HL-60 (cell line): Measurements from ENCODE around the gene KLF1.

Source experiments
- DNase-seq, 2 experiments: peaks; one replicate each; pipeline ENCODE4 v3.0.0-alpha.2; 2010 to 2020; ENCODE audit warnings: low read depth in 1 of 2, low spot score in 1 of 2
- H3K27ac ChIP-seq: fragments of 250-450 bp; sonication (Bioruptor Pico); replicated peaks from 2 replicates; pipeline ENCODE4 v1.5.1; 2020; ENCODE audit warnings: mild to moderate bottlenecking, moderate library complexity
- H3K27me3 ChIP-seq: fragments of 250-450 bp; sonication (Bioruptor Pico); 2 replicates; pipeline ENCODE4 v1.5.1; 2021; ENCODE audit warnings: mild to moderate bottlenecking, moderate library complexity; ENCODE audit not compliant: insufficient read depth, poor library complexity, severe bottlenecking
- H3K4me3 ChIP-seq: replicated peaks from 2 replicates; pipeline ENCODE4 v1.5.1; 2011; ENCODE audit warnings: mild to moderate bottlenecking, control low read depth, low read length; ENCODE audit not compliant: insufficient read depth
- GABPA ChIP-seq: IDR thresholded peaks from 2 replicates; pipeline ENCODE4 v1.6.1; 2012; ENCODE audit warnings: low read depth
- POLR2AphosphoS5 ChIP-seq: IDR thresholded peaks from 2 replicates; pipeline ENCODE4 v1.6.1; 2012; ENCODE audit warnings: low read depth
- SPI1 ChIP-seq: IDR thresholded peaks from 2 replicates; pipeline ENCODE4 v1.6.1; 2012; ENCODE audit warnings: low read depth, mild to moderate bottlenecking, borderline replicate concordance
- TF ChIP-seq, protein P1 (sequence below): IDR thresholded peaks from one replicate; pipeline ENCODE4 v1.5.1; 2011; ENCODE audit warnings: low read length, control low read depth, inconsistent platforms; ENCODE audit not compliant: insufficient read depth
- TF ChIP-seq, protein P2 (sequence below): IDR thresholded peaks from 2 replicates; pipeline ENCODE4 v1.6.1; 2012; ENCODE audit warnings: low read depth; ENCODE audit not compliant: insufficient replicate concordance

The KLF1 gene

DNA sequence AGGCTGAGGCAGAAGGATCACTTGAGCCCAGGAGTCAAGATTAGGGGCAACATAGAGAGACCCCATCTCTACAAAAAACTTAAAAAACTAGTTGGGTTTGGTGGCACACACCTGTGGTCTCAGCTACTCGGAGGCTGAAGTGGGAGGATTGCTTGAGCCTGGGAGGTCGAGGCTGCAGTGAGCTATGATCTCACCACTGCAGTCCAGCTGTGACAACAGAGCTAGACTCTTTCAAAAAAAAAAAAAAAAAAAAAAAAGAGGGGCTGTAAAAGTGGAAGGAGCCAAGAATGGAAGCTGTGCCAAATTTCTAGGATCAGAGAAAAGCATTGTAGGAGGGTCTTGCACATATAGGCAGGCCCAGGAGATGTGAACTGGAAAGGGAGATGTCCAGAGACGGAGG lies 15.3 kb downstream of the KLF1 start:
- TF ChIP-seq POLR2AphosphoS5 (no peak), GABPA (no peak), SPI1 (no peak)
- TF ChIP-seq, protein P1, sequence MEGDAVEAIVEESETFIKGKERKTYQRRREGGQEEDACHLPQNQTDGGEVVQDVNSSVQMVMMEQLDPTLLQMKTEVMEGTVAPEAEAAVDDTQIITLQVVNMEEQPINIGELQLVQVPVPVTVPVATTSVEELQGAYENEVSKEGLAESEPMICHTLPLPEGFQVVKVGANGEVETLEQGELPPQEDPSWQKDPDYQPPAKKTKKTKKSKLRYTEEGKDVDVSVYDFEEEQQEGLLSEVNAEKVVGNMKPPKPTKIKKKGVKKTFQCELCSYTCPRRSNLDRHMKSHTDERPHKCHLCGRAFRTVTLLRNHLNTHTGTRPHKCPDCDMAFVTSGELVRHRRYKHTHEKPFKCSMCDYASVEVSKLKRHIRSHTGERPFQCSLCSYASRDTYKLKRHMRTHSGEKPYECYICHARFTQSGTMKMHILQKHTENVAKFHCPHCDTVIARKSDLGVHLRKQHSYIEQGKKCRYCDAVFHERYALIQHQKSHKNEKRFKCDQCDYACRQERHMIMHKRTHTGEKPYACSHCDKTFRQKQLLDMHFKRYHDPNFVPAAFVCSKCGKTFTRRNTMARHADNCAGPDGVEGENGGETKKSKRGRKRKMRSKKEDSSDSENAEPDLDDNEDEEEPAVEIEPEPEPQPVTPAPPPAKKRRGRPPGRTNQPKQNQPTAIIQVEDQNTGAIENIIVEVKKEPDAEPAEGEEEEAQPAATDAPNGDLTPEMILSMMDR, result no peak
- TF ChIP-seq, protein P2, sequence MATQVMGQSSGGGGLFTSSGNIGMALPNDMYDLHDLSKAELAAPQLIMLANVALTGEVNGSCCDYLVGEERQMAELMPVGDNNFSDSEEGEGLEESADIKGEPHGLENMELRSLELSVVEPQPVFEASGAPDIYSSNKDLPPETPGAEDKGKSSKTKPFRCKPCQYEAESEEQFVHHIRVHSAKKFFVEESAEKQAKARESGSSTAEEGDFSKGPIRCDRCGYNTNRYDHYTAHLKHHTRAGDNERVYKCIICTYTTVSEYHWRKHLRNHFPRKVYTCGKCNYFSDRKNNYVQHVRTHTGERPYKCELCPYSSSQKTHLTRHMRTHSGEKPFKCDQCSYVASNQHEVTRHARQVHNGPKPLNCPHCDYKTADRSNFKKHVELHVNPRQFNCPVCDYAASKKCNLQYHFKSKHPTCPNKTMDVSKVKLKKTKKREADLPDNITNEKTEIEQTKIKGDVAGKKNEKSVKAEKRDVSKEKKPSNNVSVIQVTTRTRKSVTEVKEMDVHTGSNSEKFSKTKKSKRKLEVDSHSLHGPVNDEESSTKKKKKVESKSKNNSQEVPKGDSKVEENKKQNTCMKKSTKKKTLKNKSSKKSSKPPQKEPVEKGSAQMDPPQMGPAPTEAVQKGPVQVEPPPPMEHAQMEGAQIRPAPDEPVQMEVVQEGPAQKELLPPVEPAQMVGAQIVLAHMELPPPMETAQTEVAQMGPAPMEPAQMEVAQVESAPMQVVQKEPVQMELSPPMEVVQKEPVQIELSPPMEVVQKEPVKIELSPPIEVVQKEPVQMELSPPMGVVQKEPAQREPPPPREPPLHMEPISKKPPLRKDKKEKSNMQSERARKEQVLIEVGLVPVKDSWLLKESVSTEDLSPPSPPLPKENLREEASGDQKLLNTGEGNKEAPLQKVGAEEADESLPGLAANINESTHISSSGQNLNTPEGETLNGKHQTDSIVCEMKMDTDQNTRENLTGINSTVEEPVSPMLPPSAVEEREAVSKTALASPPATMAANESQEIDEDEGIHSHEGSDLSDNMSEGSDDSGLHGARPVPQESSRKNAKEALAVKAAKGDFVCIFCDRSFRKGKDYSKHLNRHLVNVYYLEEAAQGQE, result no peak
- Histone ChIP-seq H3K27ac (no peak overlapping the region), H3K4me3 (no peak overlapping the region), H3K27me3 (no peaks in the 10 kb centered on the region)
- DNase-seq, result no peak

DNA sequence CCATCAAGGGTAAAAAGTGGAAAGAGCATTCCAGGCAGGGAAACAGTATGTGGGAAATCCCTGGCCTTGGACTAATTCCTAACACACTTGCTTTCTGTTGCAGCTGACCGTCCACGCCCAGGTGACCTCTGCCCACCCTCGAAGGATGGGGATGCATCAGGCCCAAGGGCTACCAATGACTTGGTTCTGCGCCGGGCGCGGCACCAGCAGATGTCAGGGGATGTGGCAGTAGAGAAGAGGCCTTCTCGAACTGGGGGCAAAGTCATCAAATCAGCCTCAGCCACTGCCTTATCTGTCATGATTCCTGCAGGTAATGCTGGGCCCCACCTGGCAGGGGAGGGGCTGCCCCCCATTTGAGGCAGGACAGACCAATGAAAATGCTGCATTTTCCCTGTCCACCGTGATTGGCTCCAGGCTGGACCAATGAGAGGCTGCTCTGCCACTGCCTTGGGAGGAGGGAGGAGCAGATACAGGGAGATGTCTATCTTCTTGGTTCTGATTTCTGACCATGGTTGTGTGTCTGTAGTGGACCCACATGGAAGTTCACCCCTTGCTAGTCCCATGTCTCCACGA lies 18.4 kb downstream of the KLF1 start:
- DNase-seq, result no peak
- no peak overlapping the region for H3K4me3 ChIP-seq
- H3K27me3 ChIP-seq, result no peaks in the 10 kb centered on the region
- no peak overlapping the region for H3K27ac ChIP-seq
- TF ChIP-seq GABPA (no peak), SPI1 (no peak), POLR2AphosphoS5 (no peak)
- TF ChIP-seq, protein P1, result no peak
- TF ChIP-seq, protein P2, result no peak

DNA sequence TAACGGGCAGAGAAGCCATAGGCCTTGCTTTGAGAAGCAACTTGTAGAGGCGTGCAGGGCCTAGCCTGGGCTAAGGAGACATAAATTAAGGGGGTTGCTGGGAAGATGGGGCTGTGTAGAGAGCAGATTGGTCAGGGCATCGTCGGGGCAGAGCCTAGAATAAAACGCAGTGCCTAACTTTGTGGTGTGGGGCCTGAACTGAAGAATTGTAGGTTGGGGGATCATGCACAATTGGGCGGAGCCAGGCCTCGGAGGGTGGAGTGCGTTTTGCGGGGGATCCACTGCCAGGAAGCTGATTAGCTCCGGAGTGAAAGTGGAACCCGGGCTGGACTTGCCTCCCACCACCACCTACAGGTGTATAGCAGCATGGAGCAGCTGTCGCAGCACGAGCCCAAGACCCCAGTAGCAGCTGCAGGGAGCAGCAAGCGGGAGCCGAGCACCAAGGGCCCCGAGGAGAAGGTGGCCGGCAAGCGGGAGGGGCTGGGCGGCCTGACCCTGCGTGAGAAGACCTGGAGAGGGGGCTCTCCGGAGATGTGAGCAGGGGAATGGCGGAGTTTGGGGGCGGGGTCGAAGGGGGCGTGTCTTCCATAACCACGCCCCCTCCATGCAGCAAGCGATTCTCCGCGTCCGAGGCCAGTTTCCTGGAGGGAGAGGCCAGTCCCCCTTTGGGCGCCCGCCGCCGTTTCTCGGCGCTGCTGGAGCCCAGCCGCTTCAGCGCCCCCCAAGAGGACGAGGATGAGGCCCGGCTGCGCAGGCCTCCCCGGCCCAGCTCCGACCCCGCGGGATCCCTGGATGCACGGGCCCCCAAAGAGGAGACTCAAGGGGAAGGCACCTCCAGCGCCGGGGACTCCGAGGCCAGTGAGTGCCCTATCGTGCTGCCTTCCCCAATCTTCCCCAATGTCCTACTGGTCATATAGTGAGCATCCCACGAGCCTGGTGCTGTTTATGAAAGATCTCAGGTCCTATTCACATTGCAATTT lies 19.6 kb downstream of the KLF1 start:
- Histone ChIP-seq H3K27ac (no peak overlapping the region), H3K27me3 (no peaks in the 10 kb centered on the region), H3K4me3 (no peak overlapping the region)
- no peak for DNase-seq
- TF ChIP-seq, protein P2, result no peak
- TF ChIP-seq POLR2AphosphoS5 (no peak), GABPA (no peak), SPI1 (no peak)
- TF ChIP-seq, protein P1, result no peak
